HepG2 (cell line): Measurements from ENCODE around the gene MIER1. TPM values are rescaled to one million over a fixed set of nuclear protein-coding genes. Genes with fewer than 3 reads are reported as not detected.

Experiments used
- ATAC-seq: fragments of 200-7000 bp; cut with Tn5 transposase; 3 replicates; pipeline ENCODE4 v1.9.1; 2020; ENCODE audit warnings: mild to moderate bottlenecking, moderate library complexity
- BruUV-seq: library from RNA; stranded (reverse); fragments of 400-500 nt; replicated peaks from 2 replicates; lab custom pipeline; 2021; lab: Mats Ljungman, UMichigan
- CTCF ChIA-PET: fragments of 300-600 bp; formaldehyde crosslinking; extraction: SDS; loops from one replicate; lab custom pipeline; 2021; ENCODE audit warnings: low total read pairs, inconsistent platforms, low intra/inter-chr PET ratio; lab: Yijun Ruan, JAX
- POLR2A ChIA-PET: fragments of 350-600 bp; sonication (Branson Sonifier 250); formaldehyde crosslinking; loops from one replicate; lab custom pipeline; 2020; ENCODE audit warnings: antibody characterized with exemption, inconsistent platforms; lab: Yijun Ruan, JAX
- DNase-seq: peaks from one replicate; pipeline ENCODE4 v3.0.0-alpha.2; 2015; ENCODE audit warnings: low spot score
- FAIRE-seq: peaks from 3 replicates; lab custom pipeline; 2011; peaks lifted over from hg19 to GRCh38; lab: Jason Lieb, UNC
- H2AFZ ChIP-seq: one replicate; pipeline ENCODE4 v1.6.1; 2011; ENCODE audit warnings: low read length, inconsistent platforms
- H3K27ac ChIP-seq: fragments of 300-600 bp; 3 replicates; pipeline ENCODE4 v1.8.0; 2011; ENCODE audit warnings: mixed run types, mild to moderate bottlenecking, mixed read lengths, low read length, inconsistent platforms; ENCODE audit not compliant: insufficient read depth; ENCODE audit errors: extremely low read length
- H3K27me3 ChIP-seq, 2 experiments: fragments of 200-600 bp in 1 of 2; 2 replicates in 1 of 2; 3 replicates in 1 of 2; pipeline versions ENCODE4 v1.6.0 to v1.8.0; 2011; ENCODE audit warnings: low read length in 2 of 2, mild to moderate bottlenecking in 2 of 2, moderate library complexity in 2 of 2, inconsistent platforms in 1 of 2; ENCODE audit not compliant: insufficient read depth in 2 of 2, control insufficient read depth in 1 of 2
- H3K36me3 ChIP-seq, 2 experiments: fragments of 200-600 bp in 1 of 2; replicated peaks in 1 of 2; 2 replicates in 1 of 2; 3 replicates in 1 of 2; pipeline versions ENCODE4 v1.5.1 to v1.8.0; 2011; ENCODE audit warnings: low read length in 2 of 2, inconsistent platforms in 1 of 2; ENCODE audit not compliant: insufficient read depth in 2 of 2, control insufficient read depth in 1 of 2
- H3K4me1 ChIP-seq: 2 replicates; pipeline ENCODE4 v1.5.1; 2012; ENCODE audit warnings: low read length, inconsistent platforms; ENCODE audit not compliant: insufficient read depth
- H3K4me2 ChIP-seq: 2 replicates; pipeline ENCODE4 v1.6.0; 2011; ENCODE audit warnings: low read depth, low read length, inconsistent platforms
- H3K4me3 ChIP-seq, 3 experiments: fragments of 200-600 bp in 1 of 3; sonication (generic), shearing (Covaris generic) in 1 of 3; replicated peaks in 1 of 3; 2 replicates each; pipeline ENCODE4 v1.5.1; 2011 to 2016; ENCODE audit warnings: low read length in 3 of 3, inconsistent platforms in 2 of 3, low read depth in 2 of 3, mild to moderate bottlenecking in 2 of 3, control low read depth in 1 of 3, mixed read lengths in 1 of 3; ENCODE audit not compliant: insufficient read depth in 1 of 3
- H3K79me2 ChIP-seq: one replicate; pipeline ENCODE4 v1.6.1; 2011; ENCODE audit warnings: low read length, inconsistent platforms; ENCODE audit not compliant: insufficient read depth
- H3K9ac ChIP-seq: 2 replicates; pipeline ENCODE4 v1.6.0; 2011; ENCODE audit warnings: mild to moderate bottlenecking, low read depth, low read length, inconsistent platforms; ENCODE audit not compliant: insufficient read depth
- H3K9me3 ChIP-seq: 2 replicates; pipeline ENCODE4 v1.5.1; 2012; ENCODE audit warnings: mild to moderate bottlenecking, low read length
- H4K20me1 ChIP-seq: 2 replicates; pipeline ENCODE4 v1.6.0; 2011; ENCODE audit warnings: inconsistent platforms, mild to moderate bottlenecking, low read length, moderate library complexity; ENCODE audit not compliant: insufficient read depth
- FOXA3 ChIP-seq: IDR thresholded peaks from 2 replicates; pipeline ENCODE4 v1.6.1; 2016; ENCODE audit warnings: missing genetic modification reagents, missing compliant biosample characterization
- HES4 ChIP-seq: sonication (generic); formaldehyde crosslinking; IDR thresholded peaks from 2 replicates; pipeline ENCODE4 v1.9.0; 2021; ENCODE audit warnings: mild to moderate bottlenecking, missing genetic modification reagents, borderline replicate concordance
- JARID2 ChIP-seq: sonication (generic); formaldehyde crosslinking; IDR thresholded peaks from 2 replicates; pipeline ENCODE4 v1.8.1; 2023; ENCODE audit warnings: missing genetic modification reagents, inconsistent platforms; ENCODE audit not compliant: insufficient replicate concordance
- KDM2A ChIP-seq: sonication (generic); formaldehyde crosslinking; IDR thresholded peaks from 2 replicates; pipeline ENCODE4 v1.4.0; 2020; ENCODE audit warnings: low read depth, missing genetic modification reagents, borderline replicate concordance
- KLF16 ChIP-seq, 2 experiments: sonication (generic) in 1 of 2; formaldehyde crosslinking in 1 of 2; IDR thresholded peaks; 2 replicates each; pipeline versions ENCODE4 v1.6.1 to v1.8.0; 2016 to 2023; ENCODE audit warnings: missing genetic modification reagents in 2 of 2, missing compliant biosample characterization in 1 of 2
- NFATC3 ChIP-seq: sonication (generic); formaldehyde crosslinking; IDR thresholded peaks from 2 replicates; pipeline ENCODE4 v1.5.1; 2020; ENCODE audit warnings: mild to moderate bottlenecking, missing genetic modification reagents
- NR3C1 ChIP-seq: sonication (generic); formaldehyde crosslinking; IDR thresholded peaks from 2 replicates; pipeline ENCODE4 v1.4.0; 2020; ENCODE audit warnings: missing genetic modification reagents
- RARA ChIP-seq: IDR thresholded peaks from 2 replicates; pipeline ENCODE4 v1.6.1; 2016; ENCODE audit warnings: missing genetic modification reagents, missing compliant biosample characterization
- TCF7 ChIP-seq: sonication (generic); IDR thresholded peaks from 2 replicates; pipeline ENCODE4 v1.6.1; 2016; ENCODE audit warnings: antibody characterized with exemption, low read depth
- YY1 ChIP-seq: IDR thresholded peaks from 2 replicates; pipeline ENCODE4 v1.6.1; 2011; ENCODE audit warnings: low read length, low read depth, moderate library complexity, mild to moderate bottlenecking; ENCODE audit not compliant: insufficient read depth, insufficient replicate concordance
- ZNF616 ChIP-seq: sonication (generic); formaldehyde crosslinking; IDR thresholded peaks from 2 replicates; pipeline ENCODE4 v1.5.0; 2020; ENCODE audit warnings: low read depth, mild to moderate bottlenecking, missing genetic modification reagents
- ZNF629 ChIP-seq: sonication (generic); formaldehyde crosslinking; conservative IDR thresholded peaks from 2 replicates; pipeline ENCODE4 v1.5.0; 2020; ENCODE audit warnings: missing genetic modification reagents
- WGBS: methylation state at CpG from one replicate; pipeline ENCODE4 v1.1.6; 2017; ENCODE audit warnings: low lambda C conversion rate; 5-methylcytosine and 5-hydroxymethylcytosine counted together
- in situ Hi-C: cut with HindIII; loops from 2 replicates; pipeline ENCODE4 v1.10.0; 2017; ENCODE audit warnings: low pct_unique_long_range_greater_than_20kb; ENCODE audit not compliant: extremely low pct_ligation_motif_present
- intact Hi-C: fragments of 100-400 bp; cut with micrococcal nuclease; formaldehyde crosslinking; loops from one replicate; pipeline ENCODE4 v1.10.0; 2022; ENCODE audit not compliant: unreplicated experiment
- polyA plus RNA-seq, 8 experiments: library from polyadenylated mRNA; depleted of rRNA in 3 of 8; stranded (reverse) in 7 of 8; unstranded in 1 of 8; fragments of >200 nt; fragmentation: Illumina TruSeq in 4 of 8; extraction: Trizol in 4 of 8; gene quantifications; 2 replicates each; pipeline versions ENCODE4 v1.2.1 to v1.2.3, GENCODE V29; 2011 to 2016; ENCODE audit warnings: low read depth in 4 of 8, missing spikeins in 1 of 8, mixed read lengths in 1 of 8; ENCODE audit not compliant: insufficient read depth in 1 of 8
- total RNA-seq, 5 experiments: library from RNA; depleted of rRNA; stranded (reverse); fragments of >200 nt; fragmentation: Illumina TruSeq; extraction: Trizol; gene quantifications; 2 replicates each; pipeline ENCODE4 v1.2.3, GENCODE V29; 2016; ENCODE audit warnings: low read depth in 1 of 5
- TF ChIP-seq, protein P1 (sequence below): sonication (generic); formaldehyde crosslinking; IDR thresholded peaks from 2 replicates; pipeline ENCODE4 v1.8.1; 2023; ENCODE audit warnings: mild to moderate bottlenecking, missing genetic modification reagents
- TF ChIP-seq, protein P2 (sequence below): sonication (generic); formaldehyde crosslinking; IDR thresholded peaks from 2 replicates; pipeline ENCODE4 v1.4.0; 2020; ENCODE audit warnings: missing genetic modification reagents; ENCODE audit errors: not compliant biosample characterization

Gene MIER1
- total and polyA plus RNA-seq, 2 of the 13 experiments (the other 11 are each of a cell fraction or from before 2014, with no cell fraction given), result 7.0 to 30.4 TPM

DNA sequence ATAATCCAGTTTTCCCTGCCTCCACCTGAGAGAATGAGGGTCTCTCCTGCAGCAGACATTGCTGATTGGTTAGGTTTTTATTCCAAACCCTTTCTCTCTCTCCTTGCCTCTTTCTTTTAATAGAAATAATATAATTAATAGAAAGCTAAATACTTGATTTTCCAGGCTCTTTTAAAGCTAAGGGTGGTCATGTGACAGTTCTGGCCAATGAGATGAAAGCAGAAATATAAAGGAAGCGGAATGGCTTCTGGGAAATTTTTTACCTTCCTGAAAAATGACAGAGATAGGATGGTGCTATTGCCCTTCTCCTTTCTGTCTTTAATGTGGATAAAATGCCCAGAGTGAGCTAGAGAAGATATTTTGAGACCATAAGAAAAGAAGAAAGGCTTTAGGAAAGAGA, 35.8 kb upstream of the MIER1 start:
- in situ Hi-C loops (no loop called here), intact Hi-C loops (no loop called here)
- WGBS, result 83% methylated on average over 1 of the region's 1 CpG
- H2AFZ ChIP-seq, result no peak overlapping the region
- POLR2A ChIA-PET, result no interaction called here
- CTCF ChIA-PET, result no interaction called here
- H3K27ac ChIP-seq, result no peak overlapping the region
- no peak for DNase-seq
- H3K9me3 ChIP-seq, result no peaks in the 10 kb centered on the region
- H3K79me2 ChIP-seq, result no peaks in the 10 kb centered on the region
- H3K9ac ChIP-seq, result no peak overlapping the region
- H3K4me2 ChIP-seq, result no peak overlapping the region
- no peaks in the 10 kb centered on the region for H3K4me1 ChIP-seq
- ATAC-seq, result no peak
- no peaks in the 10 kb centered on the region for H4K20me1 ChIP-seq
- FAIRE-seq, result no peak
- H3K4me3 ChIP-seq, result no peak overlapping the region
- H3K27me3 ChIP-seq, result no peaks in the 10 kb centered on the region
- no TSS peak for BruUV-seq
- no peaks in the 10 kb centered on the region for H3K36me3 ChIP-seq
- TF ChIP-seq ZNF616 (CRISPR knock-in tag) (no peak), HES4 (CRISPR knock-in tag) (no peak)

DNA sequence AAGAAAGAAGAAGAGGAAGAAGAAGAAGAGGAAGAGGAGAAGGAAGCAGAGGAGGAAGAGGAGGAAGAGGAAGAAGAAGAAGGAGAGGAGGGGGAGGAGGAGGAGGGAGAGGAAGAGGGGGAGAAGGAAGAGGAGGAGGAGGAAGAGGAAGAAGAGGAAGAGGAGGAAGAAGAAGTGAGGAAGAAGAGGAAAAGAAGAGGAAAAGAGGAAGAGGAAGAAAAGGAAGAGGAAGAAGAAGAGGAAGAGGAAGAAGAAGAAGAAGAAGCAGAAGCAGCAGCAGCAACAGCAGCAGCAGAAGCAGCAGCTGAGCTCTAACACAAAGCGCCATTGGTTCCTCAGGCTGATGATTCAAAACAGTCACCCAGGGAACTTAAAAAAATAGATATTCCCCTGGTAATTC, 34.2 kb upstream of the MIER1 start:
- Histone ChIP-seq H3K27ac (no peak overlapping the region), H3K4me1 (no peaks in the 10 kb centered on the region), H2AFZ (no peak overlapping the region), H3K9ac (no peak overlapping the region), H4K20me1 (no peaks in the 10 kb centered on the region), H3K9me3 (no peaks in the 10 kb centered on the region), H3K36me3 (no peaks in the 10 kb centered on the region), H3K27me3 (no peaks in the 10 kb centered on the region), H3K4me2 (no peak overlapping the region), H3K4me3 (no peak overlapping the region), H3K79me2 (no peaks in the 10 kb centered on the region)
- ChIA-PET CTCF (no interaction called here), POLR2A (no interaction called here)
- DNase-seq (no peak), FAIRE-seq (no peak), ATAC-seq (no peak)
- BruUV-seq, result no TSS peak
- in situ Hi-C loops (no loop called here), intact Hi-C loops (no loop called here)
- 32% methylated on average over 1 of the region's 1 CpG for whole genome bisulfite sequencing
- TF ChIP-seq NFATC3 (CRISPR knock-in tag) (no peak), TCF7 (no peak), KLF16 (CRISPR knock-in tag; IDR thresholded peaks at IDR 0.05) (no peak), FOXA3 (CRISPR knock-in tag) (no peak), ZNF629 (CRISPR knock-in tag) (no peak), NR3C1 (CRISPR knock-in tag) (no peak), KDM2A (no peak), YY1 (no peak), RARA (CRISPR knock-in tag) (no peak), JARID2 (CRISPR knock-in tag) (no peak)
- TF ChIP-seq, protein P1, sequence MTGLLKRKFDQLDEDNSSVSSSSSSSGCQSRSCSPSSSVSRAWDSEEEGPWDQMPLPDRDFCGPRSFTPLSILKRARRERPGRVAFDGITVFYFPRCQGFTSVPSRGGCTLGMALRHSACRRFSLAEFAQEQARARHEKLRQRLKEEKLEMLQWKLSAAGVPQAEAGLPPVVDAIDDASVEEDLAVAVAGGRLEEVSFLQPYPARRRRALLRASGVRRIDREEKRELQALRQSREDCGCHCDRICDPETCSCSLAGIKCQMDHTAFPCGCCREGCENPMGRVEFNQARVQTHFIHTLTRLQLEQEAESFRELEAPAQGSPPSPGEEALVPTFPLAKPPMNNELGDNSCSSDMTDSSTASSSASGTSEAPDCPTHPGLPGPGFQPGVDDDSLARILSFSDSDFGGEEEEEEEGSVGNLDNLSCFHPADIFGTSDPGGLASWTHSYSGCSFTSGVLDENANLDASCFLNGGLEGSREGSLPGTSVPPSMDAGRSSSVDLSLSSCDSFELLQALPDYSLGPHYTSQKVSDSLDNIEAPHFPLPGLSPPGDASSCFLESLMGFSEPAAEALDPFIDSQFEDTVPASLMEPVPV, result no peak
- TF ChIP-seq, protein P2, sequence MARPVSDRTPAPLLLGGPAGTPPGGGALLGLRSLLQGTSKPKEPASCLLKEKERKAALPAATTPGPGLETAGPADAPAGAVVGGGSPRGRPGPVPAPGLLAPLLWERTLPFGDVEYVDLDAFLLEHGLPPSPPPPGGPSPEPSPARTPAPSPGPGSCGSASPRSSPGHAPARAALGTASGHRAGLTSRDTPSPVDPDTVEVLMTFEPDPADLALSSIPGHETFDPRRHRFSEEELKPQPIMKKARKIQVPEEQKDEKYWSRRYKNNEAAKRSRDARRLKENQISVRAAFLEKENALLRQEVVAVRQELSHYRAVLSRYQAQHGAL, result no peak
